Liver (tissue), 9 donors: Measurements from ENCODE around the gene TAAR5. TPM values are rescaled to one million over a fixed set of nuclear protein-coding genes. Genes with fewer than 3 reads are reported as not detected.
"Not testable (repeated sequence)": the region's sequence is repeated elsewhere in the genome, so short reads cannot be mapped to it uniquely, and the experiment has no call there.

ENCODE experiments used
- DNase-seq: peaks from one replicate; pipeline ENCODE4 v3.0.0-alpha.2; 2017; ENCODE audit warnings: low spot score
- H3K27ac ChIP-seq, 2 donors: one replicate each; pipeline ENCODE4 v1.7.0; 2013; ENCODE audit warnings: inconsistent platforms in 2 of 2, low read length in 2 of 2, control low read depth in 1 of 2, low read depth in 1 of 2, mild to moderate bottlenecking in 1 of 2
- H3K27me3 ChIP-seq, 4 donors: one replicate each; pipeline versions ENCODE4 v1.6.1 to v1.7.0; 2013; ENCODE audit warnings: low read length in 3 of 4, inconsistent platforms in 1 of 4, mild to moderate bottlenecking in 1 of 4, moderate library complexity in 1 of 4; ENCODE audit not compliant: control insufficient read depth in 4 of 4, insufficient read depth in 4 of 4
- H3K36me3 ChIP-seq, 4 donors: one replicate each; pipeline versions ENCODE4 v1.6.1 to v1.7.0; 2013; ENCODE audit warnings: low read length in 3 of 4, mild to moderate bottlenecking in 3 of 4, low read depth in 1 of 4, moderate library complexity in 1 of 4; ENCODE audit not compliant: control insufficient read depth in 4 of 4, insufficient read depth in 3 of 4
- H3K4me1 ChIP-seq, 4 donors: one replicate each; pipeline versions ENCODE4 v1.6.1 to v1.7.0; 2013; ENCODE audit warnings: low read length in 3 of 4, mild to moderate bottlenecking in 3 of 4, moderate library complexity in 1 of 4; ENCODE audit not compliant: control insufficient read depth in 4 of 4, insufficient read depth in 4 of 4
- H3K4me3 ChIP-seq, 3 donors: one replicate each; pipeline versions ENCODE4 v1.6.1 to v1.7.0; 2013; ENCODE audit warnings: low read length in 3 of 3, control low read depth in 1 of 3, low read depth in 1 of 3, mild to moderate bottlenecking in 1 of 3
- H3K9ac ChIP-seq, 2 donors: one replicate each; pipeline ENCODE4 v1.7.0; 2013; ENCODE audit warnings: low read length in 2 of 2, mild to moderate bottlenecking in 2 of 2, moderate library complexity in 2 of 2, control low read depth in 1 of 2, low read depth in 1 of 2
- H3K9me3 ChIP-seq, 4 donors: one replicate each; pipeline versions ENCODE4 v1.6.1 to v1.7.0; 2013; ENCODE audit warnings: low read length in 3 of 4; ENCODE audit not compliant: control insufficient read depth in 4 of 4
- FOXA1 ChIP-seq: IDR thresholded peaks from 2 replicates; pipeline ENCODE4 v1.6.1; 2016; ENCODE audit warnings: antibody characterized with exemption
- FOXA2 ChIP-seq: IDR thresholded peaks from 2 replicates; pipeline ENCODE4 v1.6.1; 2016; ENCODE audit warnings: antibody characterized with exemption
- HNF4A ChIP-seq, 2 donors: conservative IDR thresholded peaks; 2 replicates each; pipeline ENCODE4 v1.6.1; 2016; ENCODE audit warnings: antibody characterized with exemption in 2 of 2, mild to moderate bottlenecking in 2 of 2
- HNF4G ChIP-seq: IDR thresholded peaks from 2 replicates; pipeline ENCODE4 v1.6.1; 2016; ENCODE audit warnings: antibody characterized with exemption
- NR2F2 ChIP-seq: IDR thresholded peaks from 2 replicates; pipeline ENCODE4 v1.6.1; 2016; ENCODE audit warnings: antibody characterized with exemption
- RAD21 ChIP-seq, 2 donors: IDR thresholded peaks; 2 replicates each; pipeline ENCODE4 v1.6.1; 2016; ENCODE audit warnings: antibody characterized with exemption in 2 of 2, mild to moderate bottlenecking in 2 of 2
- RXRA ChIP-seq, 2 donors: IDR thresholded peaks; 2 replicates each; pipeline ENCODE4 v1.6.1; 2017 to 2018; ENCODE audit warnings: antibody characterized with exemption in 2 of 2, mild to moderate bottlenecking in 1 of 2
- SP1 ChIP-seq: IDR thresholded peaks from 2 replicates; pipeline ENCODE4 v1.6.1; 2018; ENCODE audit warnings: antibody characterized with exemption, mild to moderate bottlenecking
- WGBS: extraction: QIAGEN DNeasy Blood & Tissue Kit; methylation state at CpG from one replicate; pipeline ENCODE4 v1.1.7; 2013; 5-methylcytosine and 5-hydroxymethylcytosine counted together
- polyA plus RNA-seq, 2 donors: library from polyadenylated mRNA; stranded (reverse) in 1 of 2; unstranded in 1 of 2; fragments of 200-250 nt in 1 of 2; fragments of >200 nt in 1 of 2; fragmentation: Nextera tagmentation in 1 of 2; extraction: Ambion mirVana in 1 of 2; gene quantifications; one replicate each; pipeline versions ENCODE4 v1.2.1 to v1.2.3, GENCODE V29; 2013 to 2015
- total RNA-seq, 2 donors: library from RNA; depleted of rRNA; stranded (reverse); fragments of >200 nt; gene quantifications; one replicate each; pipeline ENCODE4 v1.2.3, GENCODE V29; 2014
- TF ChIP-seq, protein P1 (sequence below): IDR thresholded peaks from 2 replicates; pipeline ENCODE4 v1.6.1; 2016; ENCODE audit warnings: antibody characterized with exemption
- TF ChIP-seq, protein P2 (sequence below): IDR thresholded peaks from 2 replicates; pipeline ENCODE4 v1.6.1; 2016; ENCODE audit warnings: antibody characterized with exemption
- TF ChIP-seq, protein P3 (sequence below): IDR thresholded peaks from 2 replicates; pipeline ENCODE4 v1.6.1; 2016; ENCODE audit warnings: antibody characterized with exemption
- donor health status: healthy.
- donor health status: healthy.
- donor health status: healthy.
- donor health status: healthy.
- donor health status: healthy.

TAAR5 gene, protein sequence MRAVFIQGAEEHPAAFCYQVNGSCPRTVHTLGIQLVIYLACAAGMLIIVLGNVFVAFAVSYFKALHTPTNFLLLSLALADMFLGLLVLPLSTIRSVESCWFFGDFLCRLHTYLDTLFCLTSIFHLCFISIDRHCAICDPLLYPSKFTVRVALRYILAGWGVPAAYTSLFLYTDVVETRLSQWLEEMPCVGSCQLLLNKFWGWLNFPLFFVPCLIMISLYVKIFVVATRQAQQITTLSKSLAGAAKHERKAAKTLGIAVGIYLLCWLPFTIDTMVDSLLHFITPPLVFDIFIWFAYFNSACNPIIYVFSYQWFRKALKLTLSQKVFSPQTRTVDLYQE
- total RNA-seq, result not detected
- not detected for polyA plus RNA-seq

DNA sequence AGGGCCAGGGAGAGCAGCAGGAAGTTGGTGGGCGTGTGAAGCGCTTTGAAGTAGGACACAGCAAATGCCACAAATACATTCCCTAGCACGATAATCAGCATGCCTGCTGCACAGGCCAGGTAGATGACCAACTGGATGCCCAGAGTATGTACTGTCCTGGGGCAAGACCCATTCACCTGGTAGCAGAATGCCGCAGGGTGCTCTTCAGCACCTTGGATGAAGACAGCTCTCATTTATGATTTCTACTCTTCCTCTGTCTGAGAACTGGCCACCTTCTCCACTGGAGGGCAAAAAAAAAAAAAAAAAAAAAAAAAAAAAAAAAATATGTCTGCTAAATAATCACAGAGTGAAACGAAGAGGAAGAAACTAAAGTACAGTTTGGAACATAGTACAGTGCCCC, at the start of gene TAAR5:
TSS of gene TAAR5 (minus strand) at position 288 of the 400 bp plus-strand sequence. CDS start at position 233, 55 bp downstream.
- no peak within 1 kb of the TSS for H3K4me3 ChIP-seq
- no peak within 1 kb of the TSS for H3K27ac ChIP-seq
- no peak for DNase-seq
- no peak within 1 kb of the TSS for H3K9ac ChIP-seq
- H3K36me3 ChIP-seq, result no peaks in the 10 kb centered on the region
- H3K9me3 ChIP-seq, result no peaks in the 10 kb centered on the region
- TF ChIP-seq, protein P1, sequence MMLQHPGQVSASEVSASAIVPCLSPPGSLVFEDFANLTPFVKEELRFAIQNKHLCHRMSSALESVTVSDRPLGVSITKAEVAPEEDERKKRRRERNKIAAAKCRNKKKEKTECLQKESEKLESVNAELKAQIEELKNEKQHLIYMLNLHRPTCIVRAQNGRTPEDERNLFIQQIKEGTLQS, result no peak
- no peak for TF ChIP-seq RAD21 (IDR thresholded peaks at IDR 0.05)
- TF ChIP-seq FOXA2, result no peak
- TF ChIP-seq, protein P2, sequence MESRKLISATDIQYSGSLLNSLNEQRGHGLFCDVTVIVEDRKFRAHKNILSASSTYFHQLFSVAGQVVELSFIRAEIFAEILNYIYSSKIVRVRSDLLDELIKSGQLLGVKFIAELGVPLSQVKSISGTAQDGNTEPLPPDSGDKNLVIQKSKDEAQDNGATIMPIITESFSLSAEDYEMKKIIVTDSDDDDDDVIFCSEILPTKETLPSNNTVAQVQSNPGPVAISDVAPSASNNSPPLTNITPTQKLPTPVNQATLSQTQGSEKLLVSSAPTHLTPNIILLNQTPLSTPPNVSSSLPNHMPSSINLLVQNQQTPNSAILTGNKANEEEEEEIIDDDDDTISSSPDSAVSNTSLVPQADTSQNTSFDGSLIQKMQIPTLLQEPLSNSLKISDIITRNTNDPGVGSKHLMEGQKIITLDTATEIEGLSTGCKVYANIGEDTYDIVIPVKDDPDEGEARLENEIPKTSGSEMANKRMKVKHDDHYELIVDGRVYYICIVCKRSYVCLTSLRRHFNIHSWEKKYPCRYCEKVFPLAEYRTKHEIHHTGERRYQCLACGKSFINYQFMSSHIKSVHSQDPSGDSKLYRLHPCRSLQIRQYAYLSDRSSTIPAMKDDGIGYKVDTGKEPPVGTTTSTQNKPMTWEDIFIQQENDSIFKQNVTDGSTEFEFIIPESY, result no peak
- TF ChIP-seq HNF4G, result no peak
- TF ChIP-seq FOXA1, result no peak
- TF ChIP-seq, protein P3, sequence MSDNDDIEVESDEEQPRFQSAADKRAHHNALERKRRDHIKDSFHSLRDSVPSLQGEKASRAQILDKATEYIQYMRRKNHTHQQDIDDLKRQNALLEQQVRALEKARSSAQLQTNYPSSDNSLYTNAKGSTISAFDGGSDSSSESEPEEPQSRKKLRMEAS, result no peak
- TF ChIP-seq NR2F2, result no peak
- no peaks in the 10 kb centered on the region for H3K27me3 ChIP-seq
- H3K4me1 ChIP-seq, result no peaks in the 10 kb centered on the region
- 87% methylated on average over 5 of the region's 5 CpGs for WGBS

DNA sequence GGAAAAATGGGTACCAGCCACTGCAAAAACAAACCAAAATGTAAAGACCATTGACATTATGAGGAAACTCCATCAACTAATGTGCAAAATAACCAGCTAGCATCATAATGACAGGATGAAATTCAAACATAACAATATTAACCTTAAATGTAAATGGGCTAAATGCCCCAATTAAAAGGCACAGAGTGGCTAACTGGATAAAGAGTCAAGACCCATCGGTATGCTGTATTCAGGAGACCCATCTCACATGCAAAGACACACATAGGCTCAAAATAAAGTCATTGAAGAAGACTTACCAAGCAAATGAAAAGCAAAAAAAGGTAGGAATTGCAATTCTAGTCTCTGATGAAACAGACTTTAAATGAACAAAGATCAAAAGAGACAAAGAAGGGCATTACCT, 47.6 kb upstream of the TAAR5 start:
- H3K36me3 ChIP-seq, H3K9ac ChIP-seq, H3K27me3 ChIP-seq, DNase-seq, H3K4me3 ChIP-seq, H3K9me3 ChIP-seq, H3K4me1 ChIP-seq, H3K27ac ChIP-seq: not testable (repeated sequence)
- 93% methylated on average over 1 of the region's 1 CpG for WGBS

DNA sequence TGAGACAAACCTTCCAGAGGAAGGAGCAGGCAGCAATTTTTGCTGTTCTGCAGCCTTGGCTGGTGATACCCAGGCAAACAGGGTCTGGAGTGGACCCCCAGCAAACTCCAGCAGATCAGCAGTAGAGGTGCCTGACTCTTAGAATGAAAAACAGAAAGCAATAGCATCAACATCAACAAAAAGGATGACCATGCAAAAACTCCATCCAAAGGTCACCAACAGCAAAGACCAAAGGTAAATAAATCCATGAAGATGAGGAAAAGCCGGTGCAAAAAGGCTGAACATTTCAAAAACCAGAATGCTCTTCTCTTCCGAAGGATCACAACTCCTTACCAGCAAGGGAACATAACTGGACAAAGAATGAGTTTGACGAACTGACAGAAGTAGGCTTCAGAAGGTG, 46.4 kb upstream of the TAAR5 start:
- not testable (repeated sequence) for H3K4me3 ChIP-seq, H3K4me1 ChIP-seq, H3K36me3 ChIP-seq, H3K27ac ChIP-seq, H3K9me3 ChIP-seq, H3K9ac ChIP-seq, DNase-seq, H3K27me3 ChIP-seq
- peak; percentile 23 for TF ChIP-seq FOXA2
- peak; percentile 33 for TF ChIP-seq SP1
- TF ChIP-seq RAD21 (IDR thresholded peaks at IDR 0.05), result peak in 1 of 2 donors; percentile 8
- peak in 1 of 2 donors; percentile 34 for TF ChIP-seq RXRA (IDR thresholded peaks at IDR 0.05)
- TF ChIP-seq HNF4A (conservative IDR thresholded peaks at IDR 0.05), result peak; percentile 64 to 74
- WGBS, result 51% methylated on average over 3 of the region's 3 CpGs

DNA sequence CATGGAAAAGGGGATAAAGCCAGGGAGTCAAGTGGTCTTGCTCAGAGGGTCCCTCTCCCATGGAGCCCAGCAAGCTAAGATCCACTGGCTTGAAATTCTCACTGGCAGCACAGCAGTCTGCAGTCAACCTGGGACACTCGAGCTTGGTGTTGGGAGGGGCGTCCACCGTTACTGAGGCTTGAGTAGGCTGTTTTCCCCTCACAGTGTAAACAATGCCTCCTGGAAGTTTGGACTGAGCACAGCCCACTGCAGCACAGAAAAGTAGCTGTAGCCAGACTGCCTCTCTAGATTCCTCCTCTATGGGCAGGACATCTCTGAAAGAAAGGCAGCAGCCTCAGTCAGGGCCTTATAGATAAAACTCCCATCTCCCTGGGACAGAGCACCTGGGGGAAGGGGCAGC, 45.7 kb upstream of the TAAR5 start:
- DNase-seq, H3K4me3 ChIP-seq, H3K27ac ChIP-seq, H3K36me3 ChIP-seq, H3K9me3 ChIP-seq, H3K4me1 ChIP-seq, H3K27me3 ChIP-seq, H3K9ac ChIP-seq: not testable (repeated sequence)
- WGBS, result 63% methylated on average over 3 of the region's 3 CpGs
